NCI-H1048 (cell line): ENCODE measurements around the gene MBNL1.
A peak's percentile ranks its signal among the peaks of the same experiment; 100 is the strongest.

ENCODE experiments used
- DNase-seq: peaks from one replicate; lab custom pipeline; 2025; lab: John Stamatoyannopoulos, UW

The MBNL1 gene

DNA sequence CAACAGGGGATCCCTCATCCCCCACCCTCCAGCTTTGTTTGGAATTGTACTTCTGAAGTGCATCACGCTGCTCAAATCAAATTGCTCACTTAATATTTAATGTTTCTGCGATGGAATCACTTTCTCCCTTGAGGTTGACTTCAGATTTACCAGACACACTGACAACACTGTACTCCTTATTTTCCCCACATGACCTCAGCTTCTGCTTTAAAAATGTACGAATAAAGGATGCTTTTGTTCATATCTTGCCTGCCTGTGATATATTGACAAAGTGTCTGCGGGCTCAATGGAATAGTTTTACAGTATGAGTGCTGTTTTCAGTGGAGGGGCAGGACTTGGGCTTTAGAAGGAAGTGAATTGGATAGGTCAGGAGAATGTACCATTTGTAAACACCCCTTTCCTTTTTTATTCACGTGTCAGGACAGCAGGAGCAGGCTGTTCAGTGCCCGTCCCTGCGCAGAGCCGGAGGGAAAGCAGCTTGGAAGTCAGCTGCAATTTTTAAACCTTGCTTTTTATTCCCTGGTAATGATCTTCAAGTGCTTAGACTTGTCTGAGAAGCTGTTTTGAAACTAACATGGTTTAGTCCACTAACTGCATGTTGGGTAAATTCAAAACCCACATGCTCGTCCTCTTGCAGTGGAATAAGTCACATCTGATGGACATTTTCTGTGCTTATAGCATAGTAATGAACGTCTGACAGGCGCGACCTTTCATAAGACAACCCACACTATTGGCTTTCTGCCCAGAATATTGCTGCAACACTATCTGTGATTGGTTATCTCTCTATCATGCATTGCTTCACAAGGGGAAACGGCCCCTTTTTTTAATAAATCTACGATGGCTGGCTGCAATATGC, 29.9 kb downstream of the MBNL1 start:
- peak; percentile 71 for DNase-seq

DNA sequence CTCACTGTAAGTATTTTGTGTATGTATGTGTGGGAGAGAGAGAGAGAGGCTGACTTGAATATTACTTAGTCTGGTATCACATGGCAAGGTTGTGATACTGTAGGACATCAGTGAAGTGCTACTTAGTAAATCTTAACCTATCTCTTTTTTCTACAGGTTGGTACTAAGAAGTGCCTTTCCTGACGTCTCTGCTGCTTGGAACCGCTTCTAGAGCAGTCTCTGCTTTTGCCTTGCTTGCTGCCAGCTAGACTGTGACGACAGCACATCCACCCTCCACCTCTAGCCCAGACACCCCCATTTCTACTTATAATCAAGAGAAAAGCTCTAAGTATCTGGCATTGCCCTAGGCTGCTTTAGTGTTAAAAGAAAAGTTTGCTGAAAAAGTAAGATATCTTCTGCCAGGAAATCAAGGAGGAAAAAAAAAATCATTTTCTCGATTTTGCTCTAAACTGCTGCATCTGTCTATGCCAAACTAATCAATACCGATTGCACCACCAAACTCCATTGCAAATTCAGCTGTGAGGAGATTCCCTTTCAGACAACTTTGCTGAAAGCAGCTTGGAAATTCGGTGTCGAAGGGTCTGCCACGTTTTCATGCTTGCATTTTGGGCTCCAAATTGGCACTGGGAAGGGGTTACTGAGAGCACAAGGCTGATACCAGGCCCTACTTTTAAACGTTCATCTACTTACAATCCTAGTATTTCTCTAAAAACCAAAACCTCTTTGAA, 30.7 kb downstream of the MBNL1 start:
- no peak for DNase-seq

DNA sequence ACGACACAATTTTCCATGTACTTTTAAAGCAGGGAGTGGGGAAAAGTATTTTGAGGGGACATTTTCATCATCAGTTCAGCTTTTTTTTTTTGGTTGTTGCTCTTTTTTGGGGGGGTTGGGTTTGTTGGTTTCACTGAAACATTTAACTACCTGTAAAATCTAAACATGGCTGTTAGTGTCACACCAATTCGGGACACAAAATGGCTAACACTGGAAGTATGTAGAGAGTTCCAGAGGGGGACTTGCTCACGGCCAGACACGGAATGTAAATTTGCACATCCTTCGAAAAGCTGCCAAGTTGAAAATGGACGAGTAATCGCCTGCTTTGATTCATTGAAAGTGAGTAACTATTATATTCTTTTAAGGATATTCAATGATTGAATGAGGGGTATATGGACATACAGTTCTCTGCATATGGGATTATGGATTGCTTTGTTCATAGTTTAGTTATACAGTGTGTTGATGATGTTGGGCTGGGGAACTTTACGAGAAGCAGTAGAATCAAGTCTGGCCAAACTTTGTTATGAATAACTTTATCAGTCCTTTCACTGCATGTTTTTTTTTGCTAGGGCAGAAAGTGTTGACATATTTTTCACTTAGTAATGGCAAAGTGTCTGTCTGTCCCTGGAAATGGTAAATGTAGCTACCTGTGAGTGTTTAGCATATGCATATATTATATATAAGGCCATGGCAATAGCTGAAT, 31.5 kb downstream of the MBNL1 start:
- no peak for DNase-seq

DNA sequence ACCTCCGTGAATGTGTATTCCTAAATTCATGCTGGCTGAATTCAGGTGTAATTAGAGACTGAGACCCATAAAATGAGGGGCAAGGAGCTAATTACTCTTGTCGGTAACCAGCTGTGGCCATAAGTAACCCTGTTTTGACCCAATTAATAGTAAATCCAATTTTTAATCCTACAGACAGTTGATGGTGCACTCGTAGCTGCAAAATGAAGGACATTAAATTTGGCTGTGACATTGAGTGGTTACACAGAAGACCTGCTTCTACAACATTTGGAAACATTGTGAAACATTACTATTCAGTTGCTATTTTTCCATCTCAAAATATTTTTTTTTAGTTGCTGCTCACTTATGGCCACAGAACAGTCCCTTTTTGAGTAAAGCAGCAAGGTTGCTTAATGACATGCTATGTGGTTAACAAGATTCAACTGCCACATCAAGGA, 33.0 kb downstream of the MBNL1 start:
- no peak for DNase-seq

DNA sequence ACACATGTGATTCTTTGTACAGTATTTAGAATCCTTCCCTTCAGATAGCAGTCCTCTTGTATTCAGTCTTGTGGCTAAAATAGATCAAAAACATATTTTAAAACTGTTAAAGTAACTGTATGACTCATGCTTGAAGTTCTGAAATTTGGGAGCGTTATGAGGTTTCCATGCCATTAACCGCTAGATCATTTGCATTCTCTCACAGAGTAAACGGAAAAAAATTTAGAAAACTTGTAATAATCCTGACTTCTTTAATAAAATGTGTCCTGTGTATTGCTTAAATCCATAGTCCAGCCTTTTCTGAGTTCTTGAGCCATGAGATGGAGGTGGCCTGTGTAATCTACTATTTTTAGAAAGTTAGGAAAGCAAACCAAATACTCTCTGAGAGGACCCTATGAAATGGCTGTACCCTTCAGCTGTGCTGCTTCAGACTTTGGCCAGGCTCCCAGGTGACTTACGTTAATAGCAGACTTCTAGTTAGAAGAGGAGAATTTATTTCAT, 33.8 kb downstream of the MBNL1 start:
- DNase-seq: no peak

DNA sequence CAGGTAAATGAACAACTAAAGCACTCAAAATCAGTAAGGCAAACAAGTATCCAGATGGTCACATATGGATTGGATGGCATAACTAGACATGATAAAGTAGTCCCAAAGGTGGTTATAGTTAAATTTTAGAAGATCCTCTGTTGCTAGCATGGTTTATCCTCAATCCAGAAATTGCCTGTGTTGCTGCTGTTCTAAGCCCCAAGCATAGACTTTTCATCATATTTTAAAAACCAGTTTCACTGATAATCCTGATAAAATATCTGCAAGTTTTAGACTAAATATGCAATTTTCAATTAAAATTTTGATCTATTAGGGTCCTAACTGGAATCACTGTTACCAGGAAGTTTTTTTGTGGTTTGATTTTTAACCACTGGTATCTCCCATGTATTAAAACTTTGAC, 35.4 kb downstream of the MBNL1 start:
- DNase-seq: no peak

DNA sequence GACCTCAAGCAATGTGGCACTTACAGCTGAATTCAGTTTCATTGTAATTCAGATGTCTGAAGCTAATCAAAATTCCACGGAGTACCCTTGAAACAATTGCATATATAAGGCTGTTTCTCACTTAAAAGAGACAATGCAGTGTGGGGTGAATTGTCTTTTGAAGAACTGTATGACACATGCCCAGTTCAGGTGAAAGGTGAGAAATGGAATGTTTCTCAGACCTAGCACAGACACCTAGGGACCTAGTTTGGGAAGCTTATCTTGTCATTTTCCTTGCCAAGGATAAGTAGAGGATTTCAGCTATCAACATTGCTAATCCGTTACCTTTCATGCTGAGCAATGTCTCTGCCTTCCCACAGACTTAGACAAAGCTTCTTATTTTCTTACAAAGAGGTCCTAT, 36.3 kb downstream of the MBNL1 start:
- DNase-seq: no peak

DNA sequence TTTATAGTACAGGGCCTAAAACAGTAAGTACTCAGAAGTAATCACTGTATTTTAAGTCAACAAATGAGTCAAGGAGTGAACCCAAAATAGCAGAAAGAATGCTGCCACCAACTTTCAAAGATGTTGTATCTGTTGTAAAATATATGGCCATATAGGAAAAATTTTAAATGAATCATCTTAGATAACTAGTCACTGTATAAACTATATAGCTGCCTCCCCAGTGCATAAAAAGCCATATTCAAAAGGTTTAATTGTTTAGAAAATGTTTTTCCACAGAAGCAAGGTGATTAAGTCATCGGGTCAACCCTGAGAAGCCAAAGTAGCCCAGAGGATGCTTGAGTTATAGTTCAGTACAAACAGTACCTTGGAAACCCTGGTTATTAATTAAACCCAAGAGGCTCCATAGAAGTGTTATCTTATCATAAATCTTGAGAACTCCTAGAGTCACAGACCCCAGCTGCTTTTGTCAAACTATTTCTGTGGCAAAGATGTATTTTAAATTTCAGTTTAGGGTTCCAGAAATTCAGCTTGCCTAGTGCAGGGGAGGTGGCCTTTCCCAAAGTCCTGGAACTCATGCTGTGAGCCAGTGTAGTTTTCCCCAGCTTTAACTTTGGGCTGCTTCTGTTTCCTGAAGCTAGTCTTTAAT, 39.2 kb downstream of the MBNL1 start:
- DNase-seq: no peak

DNA sequence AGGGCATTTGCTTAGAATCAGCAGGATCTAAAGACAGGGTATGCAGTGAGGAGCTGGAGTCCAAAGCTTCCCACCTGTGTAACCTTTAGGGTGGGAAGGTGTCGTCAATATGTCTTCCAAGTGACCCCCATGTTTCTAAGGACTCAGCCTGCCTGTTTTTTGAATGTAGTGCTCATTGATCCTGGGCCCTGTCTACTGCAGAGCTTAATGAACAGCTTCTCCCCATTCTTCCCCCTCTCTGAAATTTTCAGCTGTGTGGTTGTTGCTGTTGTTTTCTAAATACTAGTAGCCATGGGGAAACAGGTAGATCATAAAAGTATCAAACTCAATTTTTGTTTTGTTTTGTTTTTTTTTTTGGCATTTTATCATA, 39.7 kb downstream of the MBNL1 start:
- no peak for DNase-seq

DNA sequence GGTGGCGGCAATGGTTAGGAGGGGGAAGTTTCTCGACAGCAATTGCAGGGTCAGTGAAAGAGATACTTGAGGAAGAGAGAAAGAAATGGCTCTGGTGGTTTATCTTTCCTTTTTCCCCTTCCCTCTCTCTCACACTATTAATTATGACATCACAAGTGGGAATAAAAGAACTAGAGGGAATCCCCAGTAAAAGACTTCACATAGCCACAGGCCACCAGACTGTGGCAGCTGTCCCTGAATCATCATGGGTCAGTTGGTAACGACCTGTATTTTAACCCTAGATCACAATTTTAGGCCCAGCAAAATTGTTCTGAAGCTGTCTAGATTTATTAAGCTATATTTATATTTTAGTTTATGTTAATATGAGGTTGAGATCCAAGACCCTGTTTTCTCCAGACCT, 40.3 kb downstream of the MBNL1 start:
- DNase-seq: no peak

DNA sequence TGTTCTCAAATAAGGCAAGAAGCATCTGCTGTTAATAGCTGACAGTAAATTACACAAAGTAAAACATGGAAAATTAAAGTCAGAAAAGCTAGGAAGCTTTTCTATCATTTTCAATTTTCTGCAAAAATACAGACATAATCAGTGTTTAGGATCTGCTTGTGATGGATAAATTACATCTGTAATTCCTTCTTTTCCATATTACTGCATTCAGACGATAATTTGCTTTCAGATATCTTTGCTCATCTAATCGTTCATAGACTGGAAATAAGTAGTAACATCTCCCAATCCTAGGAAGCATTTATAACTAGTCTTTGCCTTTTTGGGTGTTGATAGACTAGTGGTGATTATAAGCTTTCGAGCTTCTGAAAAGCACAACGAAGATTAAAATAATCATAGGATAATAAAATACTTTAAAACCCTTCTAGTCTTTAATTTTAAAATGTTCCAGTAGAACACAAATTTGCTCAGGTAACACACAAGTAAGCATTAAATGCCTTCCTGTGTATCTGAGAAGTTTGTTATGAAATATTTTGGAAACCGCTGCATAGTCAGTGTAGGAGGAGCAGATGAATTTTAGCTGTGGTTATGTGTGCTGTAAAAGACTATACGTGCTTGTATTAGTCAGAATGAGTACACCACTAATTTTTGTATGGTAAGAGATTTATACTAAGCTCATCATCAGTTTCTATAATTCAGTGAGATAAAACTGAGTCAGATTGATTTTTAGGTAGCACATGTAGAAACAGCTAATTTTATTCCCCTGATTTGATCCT, 41.0 kb downstream of the MBNL1 start:
- no peak for DNase-seq

DNA sequence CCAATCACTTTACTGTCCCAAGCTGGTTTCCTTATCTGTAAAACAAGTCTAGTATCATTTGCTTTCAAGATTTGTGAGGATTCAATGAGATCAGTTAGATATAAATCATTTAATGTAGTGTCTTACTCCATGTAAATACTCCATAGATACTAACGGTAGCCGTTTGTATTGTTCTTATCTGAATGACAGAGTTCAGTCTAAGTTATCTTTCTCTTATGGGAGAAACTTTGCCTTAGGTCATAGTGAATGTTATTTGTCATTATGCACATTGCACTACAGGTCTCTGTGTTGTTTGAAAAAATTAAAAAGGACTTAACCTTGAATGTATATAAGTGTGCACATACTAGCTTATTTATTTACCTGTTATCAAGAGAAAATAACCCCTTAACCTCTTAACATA, 44.7 kb downstream of the MBNL1 start:
- no peak for DNase-seq

DNA sequence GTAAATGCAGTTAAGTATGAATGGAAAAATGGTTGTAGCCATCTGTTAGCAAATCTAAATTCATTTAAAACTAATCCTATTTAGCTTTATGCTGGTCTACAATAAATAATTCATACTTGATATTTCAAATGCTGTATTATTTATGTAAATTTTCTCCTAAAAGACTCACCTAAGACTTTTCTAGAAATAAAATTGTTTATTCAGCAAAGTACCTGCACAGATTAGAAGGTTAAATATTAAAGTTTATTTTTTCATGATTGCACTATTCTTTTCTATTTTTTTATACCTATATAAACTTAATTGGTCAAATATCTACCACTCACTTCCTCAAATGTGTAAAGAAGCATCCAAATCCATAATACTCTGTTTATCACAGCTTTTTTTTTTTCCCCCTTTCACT, 45.2 kb downstream of the MBNL1 start:
- no peak for DNase-seq

DNA sequence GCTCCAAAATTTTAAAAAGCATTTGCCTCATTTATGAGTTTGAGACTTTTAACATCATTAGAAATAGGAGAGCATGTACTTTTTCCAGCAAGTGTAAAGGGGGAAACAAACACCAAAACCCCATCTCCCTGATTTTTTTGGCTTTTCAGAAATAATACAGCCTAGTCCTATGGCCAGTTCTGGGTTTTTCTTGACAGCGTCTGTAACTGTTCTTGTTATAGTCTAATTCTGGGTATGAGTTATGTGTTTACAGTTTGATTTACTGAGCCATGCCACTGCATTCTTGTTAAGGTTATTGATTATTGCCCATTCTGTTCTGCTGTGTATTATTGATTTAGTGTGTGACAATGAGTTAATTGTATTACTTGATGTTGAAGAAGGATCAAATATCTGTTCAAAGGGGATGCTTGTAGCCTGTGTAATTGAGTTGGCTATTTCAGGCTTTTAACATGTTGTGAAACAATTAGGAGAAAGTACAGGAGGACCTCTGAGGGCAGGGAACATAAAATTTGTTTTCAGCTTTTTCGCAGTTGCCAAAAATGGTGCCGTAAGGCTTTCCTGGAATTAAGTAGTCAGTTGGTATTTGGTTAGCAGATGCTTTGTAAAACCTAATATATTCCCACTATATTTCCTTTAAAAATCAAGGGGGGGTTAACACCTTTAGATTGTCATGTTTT, 46.1 kb downstream of the MBNL1 start:
- no peak for DNase-seq

DNA sequence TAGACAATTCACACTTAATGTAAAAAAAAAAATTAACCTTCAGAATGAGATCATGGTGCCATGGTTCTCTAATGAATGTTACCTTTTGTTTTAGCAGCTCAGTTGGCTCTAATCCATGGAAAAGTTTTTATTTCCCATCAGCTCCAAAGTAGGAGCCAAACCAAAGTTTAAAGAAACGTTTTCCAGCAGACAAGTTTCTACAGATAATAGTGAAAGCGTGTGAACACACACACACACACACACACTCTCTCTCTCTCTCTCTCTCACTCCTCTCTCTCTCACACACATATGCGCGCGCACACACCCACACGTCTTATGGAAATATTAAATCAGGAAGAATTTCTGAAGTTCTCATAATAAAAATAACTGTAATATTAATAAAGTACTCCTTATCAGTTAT, 46.9 kb downstream of the MBNL1 start:
- no peak for DNase-seq

DNA sequence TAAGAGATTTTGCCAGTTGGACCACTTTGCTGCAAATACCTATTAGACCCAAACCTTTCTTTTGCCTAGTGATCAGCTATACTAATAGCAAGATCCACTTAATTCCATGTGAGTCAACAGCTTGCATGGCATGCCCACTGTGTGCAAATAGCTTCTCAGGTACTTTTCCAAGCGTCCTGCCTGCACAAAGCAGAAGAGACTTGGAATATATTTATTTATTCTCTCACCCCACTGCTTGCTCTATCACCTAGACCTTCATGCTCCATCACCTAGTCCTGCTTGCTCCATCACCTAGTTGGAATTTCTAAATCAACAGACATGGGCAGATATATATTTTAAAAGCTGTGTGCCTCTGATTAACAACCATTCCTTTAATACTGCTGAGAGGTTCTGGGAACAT, 47.6 kb downstream of the MBNL1 start:
- no peak for DNase-seq

DNA sequence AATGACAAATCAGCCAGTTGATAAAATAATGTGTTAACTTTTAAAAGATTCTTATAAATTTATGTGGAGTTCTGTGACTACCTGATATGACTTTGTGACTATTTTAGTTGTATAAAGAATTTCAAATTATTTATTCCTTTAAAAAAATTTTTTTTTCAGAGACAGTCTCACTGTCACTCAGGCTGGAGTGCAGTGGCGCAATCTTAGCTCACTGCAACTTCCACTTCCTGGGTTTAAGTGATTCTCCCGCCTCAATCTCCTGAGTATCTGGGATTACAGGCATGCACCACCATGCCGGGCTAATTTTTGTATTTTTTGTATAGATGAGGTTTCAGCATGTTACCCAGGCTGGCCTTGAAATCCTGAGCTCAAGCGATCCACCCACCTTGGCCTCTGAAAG, 48.5 kb downstream of the MBNL1 start:
- DNase-seq: no peak

DNA sequence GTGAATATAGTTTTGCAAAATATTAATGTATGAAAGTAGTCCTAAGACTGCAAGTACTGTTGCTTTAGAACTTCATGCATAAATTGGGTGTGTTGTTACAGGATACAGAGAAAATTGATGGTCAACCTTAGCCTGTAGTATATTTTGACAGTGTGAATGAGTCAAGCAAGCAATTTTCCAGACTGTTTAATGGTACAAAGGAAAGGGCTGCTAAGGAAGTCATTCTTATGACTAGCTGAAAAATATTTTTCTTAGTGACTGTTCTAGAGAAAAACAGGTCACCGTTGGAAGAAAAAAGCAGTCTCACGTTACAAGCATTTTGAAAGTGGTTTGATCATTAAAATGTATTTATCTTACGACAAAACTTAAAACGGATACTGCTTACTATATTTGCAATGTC, 49.2 kb downstream of the MBNL1 start:
- DNase-seq: no peak

DNA sequence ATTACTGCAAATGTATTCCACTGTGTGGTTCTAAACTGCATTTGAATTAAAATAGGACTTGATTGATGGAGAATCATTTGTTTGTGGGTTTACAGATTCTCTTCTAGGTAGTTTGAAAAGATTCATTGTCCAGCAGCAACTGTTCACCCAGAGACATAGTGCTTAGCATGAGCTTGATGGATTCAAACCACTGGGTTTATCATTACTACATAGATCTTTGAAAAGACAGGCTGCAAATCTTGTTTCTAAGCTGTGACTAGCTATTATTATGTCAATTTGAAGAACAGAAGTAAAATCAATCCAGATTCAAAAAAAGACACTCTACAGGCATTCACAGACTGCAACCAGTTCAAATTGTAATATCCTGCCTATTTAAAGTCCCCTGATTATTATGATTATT, 49.8 kb downstream of the MBNL1 start:
- DNase-seq: no peak

DNA sequence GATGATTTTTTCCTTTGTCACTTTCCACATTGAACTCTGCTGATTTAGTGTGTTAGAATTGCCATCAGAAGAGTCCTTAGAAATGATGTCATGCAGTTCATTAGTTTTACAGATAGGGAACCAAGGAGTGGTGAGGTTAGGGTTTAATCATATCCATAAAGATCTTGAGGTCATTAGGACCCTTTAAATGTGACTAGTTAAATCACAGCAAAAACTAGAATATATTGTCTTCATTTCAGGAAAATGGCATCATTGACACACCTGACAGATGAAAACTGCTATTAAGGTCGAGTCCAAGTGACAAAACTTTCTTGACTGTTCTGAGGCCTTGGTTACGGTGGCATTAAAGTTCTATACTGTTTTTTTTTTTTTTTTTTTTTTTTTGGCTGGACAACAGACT, 50.5 kb downstream of the MBNL1 start:
- no peak for DNase-seq
